ENCODE results near the gene HIF3A. TPM values are rescaled to one million over a fixed set of nuclear protein-coding genes. Genes with fewer than 3 reads are reported as not detected.

Gene HIF3A
- total RNA-seq, 4 donors from 2014 or later = 166 to 235 (median 209) TPM

DNA sequence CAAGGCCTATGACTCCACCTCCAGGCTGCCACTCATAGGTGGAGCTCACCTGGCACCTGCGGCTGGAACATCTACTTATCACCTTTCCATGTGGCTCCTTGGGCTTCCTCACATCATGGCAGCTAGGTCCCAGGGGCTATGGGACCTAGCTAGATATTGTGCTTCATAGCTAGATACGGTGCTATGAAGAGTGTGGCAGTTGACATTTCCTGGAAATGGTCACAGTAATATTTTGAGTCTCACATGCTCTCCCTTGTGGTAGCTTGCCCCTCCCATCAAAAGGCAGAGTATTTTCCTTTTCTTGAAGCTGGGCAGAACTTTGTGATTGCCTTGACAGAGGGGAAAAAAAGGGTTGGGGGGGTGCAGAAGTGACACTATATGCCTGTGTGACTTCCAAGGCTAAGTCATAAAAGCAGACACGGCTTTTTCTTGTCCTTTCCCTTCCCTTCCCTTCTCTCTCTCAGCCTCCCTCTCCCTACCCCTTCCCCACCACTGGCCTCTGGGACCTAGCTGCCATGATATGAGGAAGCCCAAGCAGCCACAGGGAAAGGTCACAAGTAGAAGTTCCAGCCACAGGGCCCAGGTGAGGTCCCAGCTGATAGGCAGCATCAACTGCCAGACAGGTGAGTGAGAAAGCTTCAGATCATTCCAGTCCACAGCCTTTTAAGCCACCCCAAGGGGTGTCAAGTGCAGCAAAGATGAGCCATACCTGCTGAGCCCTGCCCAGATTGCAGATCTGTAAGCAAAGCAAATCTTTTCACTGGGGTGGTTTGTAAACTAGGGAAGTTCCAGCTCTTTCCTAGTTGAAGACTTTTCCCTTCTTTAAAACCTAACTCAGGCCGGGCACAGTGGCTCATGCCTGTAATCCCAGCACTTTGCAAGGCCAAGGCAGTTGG is 6.9 kb upstream of the HIF3A start:
- 59 to 60% methylated on average over 4 of the region's 4 CpGs for WGBS, 2 donors

DNA sequence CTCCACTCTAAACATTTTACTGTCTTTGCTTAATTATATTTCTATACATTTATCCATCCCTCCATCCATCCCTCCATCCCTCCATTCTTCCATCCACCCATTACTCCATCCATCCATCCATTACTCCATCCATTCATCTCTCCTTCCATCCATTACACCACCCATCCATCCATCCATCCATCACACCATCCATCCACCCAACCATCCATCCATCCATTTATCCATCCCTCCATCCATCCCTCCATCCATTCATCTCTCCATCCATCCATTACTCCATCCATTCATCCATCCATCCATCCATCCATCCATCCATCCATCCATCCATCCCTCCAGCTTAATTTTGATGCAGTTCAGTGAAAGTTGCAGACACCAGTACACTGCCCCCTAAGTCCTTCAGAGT is 5.0 kb upstream of the HIF3A start:
- H3K4me1 ChIP-seq = peaks cover 0 to 7% (median 6%) of the 10 kb centered on the region in 4 donors
- peaks cover 0 to 15% (median 2%) of the 10 kb centered on the region in 4 donors for H3K9me3 ChIP-seq
- no peak overlapping the region for H3K4me3 ChIP-seq
- H3K27ac ChIP-seq = no peak overlapping the region
- H3K36me3 ChIP-seq = no peaks in the 10 kb centered on the region
- no peak for DNase-seq (ENCODE audit: low spot score in 2 of 2)
- H3K27me3 ChIP-seq = peaks cover 0 to 2% of the 10 kb centered on the region in 2 donors
- TF ChIP-seq, protein P1, sequence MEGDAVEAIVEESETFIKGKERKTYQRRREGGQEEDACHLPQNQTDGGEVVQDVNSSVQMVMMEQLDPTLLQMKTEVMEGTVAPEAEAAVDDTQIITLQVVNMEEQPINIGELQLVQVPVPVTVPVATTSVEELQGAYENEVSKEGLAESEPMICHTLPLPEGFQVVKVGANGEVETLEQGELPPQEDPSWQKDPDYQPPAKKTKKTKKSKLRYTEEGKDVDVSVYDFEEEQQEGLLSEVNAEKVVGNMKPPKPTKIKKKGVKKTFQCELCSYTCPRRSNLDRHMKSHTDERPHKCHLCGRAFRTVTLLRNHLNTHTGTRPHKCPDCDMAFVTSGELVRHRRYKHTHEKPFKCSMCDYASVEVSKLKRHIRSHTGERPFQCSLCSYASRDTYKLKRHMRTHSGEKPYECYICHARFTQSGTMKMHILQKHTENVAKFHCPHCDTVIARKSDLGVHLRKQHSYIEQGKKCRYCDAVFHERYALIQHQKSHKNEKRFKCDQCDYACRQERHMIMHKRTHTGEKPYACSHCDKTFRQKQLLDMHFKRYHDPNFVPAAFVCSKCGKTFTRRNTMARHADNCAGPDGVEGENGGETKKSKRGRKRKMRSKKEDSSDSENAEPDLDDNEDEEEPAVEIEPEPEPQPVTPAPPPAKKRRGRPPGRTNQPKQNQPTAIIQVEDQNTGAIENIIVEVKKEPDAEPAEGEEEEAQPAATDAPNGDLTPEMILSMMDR (IDR thresholded peaks at IDR 0.05) = no peak
- no peak for TF ChIP-seq EP300 (IDR thresholded peaks at IDR 0.05)
- no peak for TF ChIP-seq POLR2A (IDR thresholded peaks at IDR 0.05)

More for the DNA sequence above, 6.9 kb upstream of the HIF3A start:
- Histone ChIP-seq H3K4me1 (no peaks in the 10 kb centered on the region), H3K9me3 (peaks cover 0 to 15% (median 2%) of the 10 kb centered on the region in 4 donors), H3K4me3 (no peak overlapping the region), H3K36me3 (no peaks in the 10 kb centered on the region), H3K27ac (no peak overlapping the region), H3K27me3 (no peaks in the 10 kb centered on the region)
- no peak for DNase-seq (ENCODE audit: low spot score in 2 of 2)
- TF ChIP-seq EP300 (IDR thresholded peaks at IDR 0.05) (no peak), POLR2A (IDR thresholded peaks at IDR 0.05) (no peak)
- TF ChIP-seq, protein P1 (IDR thresholded peaks at IDR 0.05) = no peak

DNA sequence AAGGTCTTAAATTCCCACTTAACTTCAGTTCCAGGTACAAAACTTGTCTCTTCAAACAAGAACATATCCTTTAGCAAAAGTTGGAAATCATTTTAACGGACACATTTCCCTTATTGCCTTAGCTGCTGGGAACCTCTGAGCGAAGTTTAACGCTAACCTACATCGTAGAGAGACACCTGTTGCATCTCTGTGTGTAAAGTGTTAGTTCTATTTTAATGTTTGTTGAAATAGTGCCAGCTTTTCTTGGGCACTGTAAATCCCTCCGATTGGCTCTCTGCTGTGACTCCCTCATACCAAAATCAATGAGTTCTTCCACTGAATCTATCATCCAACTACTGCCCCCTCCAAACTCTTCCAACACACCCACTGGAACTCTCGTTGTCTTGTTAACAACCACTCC is 2.3 kb upstream of the HIF3A start:
- WGBS, 2 donors = 75 to 80% methylated on average over 6 of the region's 6 CpGs
- no peak overlapping the region for H3K4me3 ChIP-seq
- DNase-seq (ENCODE audit: low spot score in 2 of 2) = no peak
- no peak for TF ChIP-seq EP300 (IDR thresholded peaks at IDR 0.05)
- TF ChIP-seq POLR2A (IDR thresholded peaks at IDR 0.05) = no peak
- TF ChIP-seq, protein P1 (IDR thresholded peaks at IDR 0.05) = no peak
- peaks cover 0 to 15% (median 2%) of the 10 kb centered on the region in 4 donors for H3K9me3 ChIP-seq
- peaks cover 0 to 7% of the 10 kb centered on the region in 2 donors for H3K27me3 ChIP-seq
- no peak overlapping the region for H3K27ac ChIP-seq
- H3K36me3 ChIP-seq = no peaks in the 10 kb centered on the region
- H3K4me1 ChIP-seq = peaks cover 0 to 34% (median 27%) of the 10 kb centered on the region in 4 donors

DNA sequence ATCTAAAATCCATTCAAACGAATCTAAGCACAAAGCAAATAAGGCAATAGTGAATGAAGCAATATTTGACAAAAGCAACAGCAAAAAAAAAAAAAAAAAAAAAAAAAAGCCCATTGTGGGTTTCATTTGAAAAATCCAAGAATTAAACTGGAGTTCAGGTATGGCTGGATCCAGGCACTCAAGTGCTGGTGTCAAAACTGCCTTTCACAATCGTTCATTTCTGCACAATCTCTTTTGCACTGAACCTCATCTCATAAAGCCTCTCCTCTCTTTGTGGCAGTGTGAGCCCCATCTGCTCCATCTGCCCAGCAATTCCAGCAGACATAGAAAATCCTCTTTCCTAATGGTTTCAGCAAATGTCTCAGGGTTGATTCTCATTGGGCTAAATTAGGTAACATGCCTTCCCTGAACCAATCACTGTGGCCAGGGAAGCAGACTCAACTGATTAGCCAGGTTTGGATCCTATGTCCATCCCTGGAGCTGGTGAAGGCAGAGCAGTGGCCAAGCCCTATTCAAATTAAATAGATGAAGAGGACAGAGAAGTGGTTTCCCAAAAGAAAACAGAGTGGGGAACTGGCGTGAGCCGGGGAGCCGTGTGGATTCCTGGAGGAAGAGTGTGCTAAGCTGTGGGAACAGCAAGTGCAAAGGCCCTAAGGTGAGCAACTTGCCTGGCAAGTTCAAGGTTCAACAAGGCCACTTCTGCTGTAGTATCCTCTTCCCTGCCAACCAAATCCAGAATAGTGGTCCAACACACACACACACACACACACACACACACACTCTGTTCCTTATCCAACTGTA is 1.2 kb upstream of the HIF3A start:
- WGBS, 2 donors = 60 to 73% methylated on average over 5 of the region's 5 CpGs
- no peak for TF ChIP-seq EP300 (IDR thresholded peaks at IDR 0.05)
- peaks cover 6 to 45% (median 38%) of the 10 kb centered on the region in 4 donors for H3K4me1 ChIP-seq

DNA sequence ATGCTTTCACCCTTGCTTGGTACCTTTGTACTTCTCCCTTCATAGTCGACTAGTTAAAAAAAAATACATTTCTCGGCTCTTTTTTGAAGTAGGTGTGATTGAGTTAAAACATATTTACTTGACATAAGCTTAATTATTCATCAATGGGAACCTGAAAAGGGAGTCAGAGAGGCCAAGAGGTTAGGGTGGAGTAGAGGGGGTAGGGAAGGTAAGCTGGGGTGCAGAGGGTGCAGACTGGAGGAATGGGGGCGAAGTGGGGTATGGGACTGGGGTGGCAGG is 701 bp upstream of the HIF3A start:
- H3K9me3 ChIP-seq = no peaks in the 10 kb centered on the region
- H3K36me3 ChIP-seq = no peaks in the 10 kb centered on the region
- TF ChIP-seq EP300 (IDR thresholded peaks at IDR 0.05) = no peak
- no peak for TF ChIP-seq POLR2A (IDR thresholded peaks at IDR 0.05)
- TF ChIP-seq, protein P1 (IDR thresholded peaks at IDR 0.05) = no peak
- H3K4me1 ChIP-seq = peaks cover 6 to 50% (median 43%) of the 10 kb centered on the region in 4 donors
- H3K27ac ChIP-seq = peak overlapping the region in 2 of 4 donors; percentile 91 to 98
- peaks cover 0 to 7% of the 10 kb centered on the region in 2 donors for H3K27me3 ChIP-seq
- no peak for DNase-seq (ENCODE audit: low spot score in 2 of 2)
- H3K4me3 ChIP-seq = peak overlapping the region in 1 of 4 donors; percentile 42
- 67 to 71% methylated on average over 3 of the region's 3 CpGs for WGBS, 2 donors

More for the DNA sequence above, 1.2 kb upstream of the HIF3A start:
- Histone ChIP-seq H3K9me3 (peaks cover 0 to 5% (median 0%) of the 10 kb centered on the region in 4 donors), H3K36me3 (no peaks in the 10 kb centered on the region), H3K27ac (peak overlapping the region in 1 of 4 donors; percentile 98), H3K27me3 (peaks cover 0 to 7% of the 10 kb centered on the region in 2 donors), H3K4me3 (no peak overlapping the region)
- no peak for DNase-seq (ENCODE audit: low spot score in 2 of 2)
